Germinal center (tissue), 1 donor: ENCODE measurements around the gene TRIM4.

Experiments
- DNase-seq: peaks from one replicate; pipeline ENCODE4 v3.0.0; 2012; ENCODE audit warnings: mixed read lengths, low spot score

TRIM4 gene

GRCh38 chr7:99843808-99844207, 75.5 kb downstream of the TRIM4 start:
- no peak for DNase-seq

DNA sequence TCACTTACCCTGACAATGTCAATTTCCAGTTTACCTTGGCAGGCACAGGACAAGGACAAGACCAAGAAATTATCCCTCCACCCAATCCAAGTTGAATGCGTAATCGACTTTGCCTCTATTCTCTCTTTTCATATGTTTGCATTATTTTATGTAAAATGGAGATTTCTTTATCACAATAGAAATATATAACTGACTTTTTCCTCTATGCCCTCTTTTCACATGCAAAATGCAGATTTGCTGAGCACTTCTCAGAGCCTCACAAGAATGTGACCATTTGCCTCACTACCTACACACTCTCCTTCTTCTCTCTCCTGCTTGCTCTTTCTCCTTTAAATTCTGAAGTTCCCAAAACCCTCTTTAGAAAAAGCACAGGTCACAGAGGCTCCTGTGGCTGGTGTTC, 76.4 kb downstream of the TRIM4 start:
- DNase-seq, result no peak
